CD4-positive, alpha-beta T cell treated with Interleukin-17A for 4 hours (primary cell): ENCODE results near the gene ITPK1.

Experiments
- DNase-seq: peaks from one replicate; pipeline ENCODE4 v3.0.0-alpha.2; 2020; ENCODE audit warnings: mixed read lengths

The ITPK1 gene

DNA sequence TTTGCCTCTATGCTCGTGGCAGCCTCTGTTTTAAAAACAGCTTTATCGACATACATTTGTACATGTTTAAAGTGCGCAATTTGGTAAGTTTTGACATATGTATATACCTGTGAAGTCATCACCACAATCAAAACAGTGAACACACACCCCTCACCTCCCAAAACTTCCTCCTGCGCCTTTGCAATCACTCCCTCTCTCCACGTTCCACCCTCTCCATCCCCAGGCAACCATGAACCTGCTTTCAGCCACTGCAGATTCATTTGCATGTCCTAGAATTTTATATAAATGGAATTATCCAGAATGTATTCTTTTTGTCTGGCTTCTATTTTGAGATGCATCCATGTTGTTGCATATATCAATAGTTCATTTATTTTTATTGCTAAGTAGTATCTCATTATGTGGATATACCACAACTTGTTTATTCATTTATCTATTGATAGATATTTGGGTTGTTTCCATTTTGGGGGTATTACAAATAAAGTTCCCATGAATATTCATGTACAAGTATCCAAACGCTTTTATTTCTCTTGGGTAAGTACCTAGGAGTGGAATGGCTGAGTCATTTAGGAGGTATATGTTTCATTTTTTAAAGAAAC lies 208.3 kb downstream of the ITPK1 start:
- DNase-seq, result no peak

DNA sequence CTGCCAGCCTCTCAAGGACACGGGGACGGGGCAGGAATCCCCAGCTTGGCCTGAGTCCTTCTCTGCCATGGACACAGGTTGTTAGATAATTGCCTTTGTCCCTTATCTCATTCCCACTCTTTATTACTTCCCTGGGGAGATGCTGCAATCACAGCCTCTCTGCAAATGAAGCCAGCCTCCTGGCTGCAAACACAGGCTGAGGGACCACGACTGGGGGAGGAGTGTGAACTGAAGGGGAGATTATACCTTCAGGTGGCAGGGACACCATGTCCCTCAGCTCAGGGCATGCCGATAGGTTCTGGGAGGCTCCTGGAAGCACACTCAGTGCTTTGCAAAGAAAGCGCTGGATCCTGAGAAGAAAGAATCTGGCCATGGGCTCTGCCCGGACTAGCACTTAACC lies 208.9 kb downstream of the ITPK1 start:
- no peak for DNase-seq

DNA sequence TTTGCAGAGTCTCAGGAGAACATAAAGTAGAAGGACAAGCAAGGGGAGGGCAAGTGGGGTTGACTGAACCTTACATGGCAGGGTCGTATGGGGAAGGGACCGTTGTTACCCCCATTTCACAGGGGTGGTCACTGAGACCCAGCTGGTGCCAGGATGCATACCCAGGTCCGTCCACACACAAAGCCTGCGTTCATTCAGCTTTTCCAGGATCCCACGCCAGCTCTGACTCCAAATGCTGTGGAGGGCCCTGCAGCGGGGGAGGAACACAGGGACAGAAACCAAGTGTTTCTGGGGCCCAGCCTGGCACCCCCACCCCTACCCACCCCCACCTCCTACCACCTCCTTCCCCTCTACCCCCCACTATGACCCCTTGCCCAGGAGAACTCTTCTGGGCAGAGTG lies 209.3 kb downstream of the ITPK1 start:
- no peak for DNase-seq

DNA sequence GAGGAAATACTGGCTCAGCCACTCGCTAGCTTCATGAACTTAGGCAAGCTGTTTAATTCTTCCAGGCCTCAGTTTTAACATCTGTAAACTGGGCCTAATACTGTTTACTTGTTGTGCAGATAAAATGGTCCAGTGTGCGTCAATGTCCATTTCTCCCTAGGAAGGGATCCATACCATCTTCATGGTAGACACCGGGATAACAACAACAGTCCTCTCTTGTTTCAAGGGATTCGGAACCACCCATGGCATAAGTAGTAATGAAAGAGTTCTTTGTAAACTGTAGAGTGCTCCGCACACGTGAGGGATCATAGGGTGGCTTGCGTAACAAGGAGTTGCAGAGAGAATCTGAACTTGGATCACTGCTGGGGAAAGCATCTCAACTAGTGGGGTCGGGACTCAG lies 210.1 kb downstream of the ITPK1 start:
- DNase-seq, result no peak

DNA sequence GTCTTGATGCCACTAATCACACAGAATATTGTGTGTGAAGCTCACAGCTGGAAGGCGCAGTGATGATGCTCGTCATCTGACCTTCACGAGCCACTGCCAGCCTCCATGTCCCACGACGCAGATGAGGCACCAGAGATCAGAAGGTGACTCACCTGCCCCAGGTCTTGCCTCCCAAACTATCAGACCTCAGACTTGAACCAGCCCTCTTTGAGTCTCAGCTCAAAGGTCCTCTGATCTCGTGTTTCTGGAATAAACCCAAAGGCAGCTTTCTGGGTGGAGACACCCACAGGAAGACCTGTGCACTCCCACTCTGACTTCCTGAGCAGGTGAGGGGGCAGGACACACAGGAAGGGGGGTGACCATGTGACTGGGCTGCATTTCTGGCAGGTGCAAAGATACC lies 212.4 kb downstream of the ITPK1 start:
- peak; percentile 44 for DNase-seq

DNA sequence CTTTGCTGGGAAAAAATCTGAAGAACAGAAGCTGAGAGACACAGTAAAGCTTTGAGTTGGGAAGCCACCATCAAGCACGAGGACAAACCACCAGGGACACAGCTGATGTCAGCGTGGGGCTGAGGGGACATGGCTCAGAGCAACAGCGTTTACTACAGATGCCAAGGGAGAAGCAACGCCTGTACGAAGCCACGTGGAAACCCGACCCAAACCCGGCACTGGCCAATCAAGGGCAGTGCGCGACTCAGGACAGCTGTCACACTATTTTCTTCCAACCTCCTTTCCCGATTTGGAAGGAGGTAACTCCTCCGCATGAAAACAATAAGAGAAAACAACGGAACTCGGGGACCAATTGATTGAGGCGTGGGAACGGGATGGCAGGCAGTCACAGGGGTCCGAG lies 213.0 kb downstream of the ITPK1 start:
- no peak for DNase-seq

DNA sequence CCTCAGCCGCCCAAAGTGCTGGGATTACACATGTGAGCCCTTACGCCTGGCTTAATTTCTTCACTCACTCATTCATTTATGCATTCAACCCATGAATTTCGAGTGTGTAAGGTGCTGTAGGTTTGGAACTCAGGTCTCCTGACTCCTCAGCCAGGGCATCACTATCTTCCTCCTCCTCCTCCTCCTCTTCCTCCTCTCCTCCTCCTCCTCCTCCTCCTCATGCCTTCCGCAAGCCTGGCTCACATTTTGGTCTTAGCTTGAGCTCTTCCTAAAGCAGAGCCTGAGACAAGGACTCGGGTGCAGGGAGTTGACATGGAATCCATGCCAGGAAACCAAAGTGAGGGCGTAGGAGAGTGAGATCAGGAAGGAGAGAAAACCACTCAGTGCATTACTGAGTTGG lies 213.5 kb downstream of the ITPK1 start:
- DNase-seq, result no peak

DNA sequence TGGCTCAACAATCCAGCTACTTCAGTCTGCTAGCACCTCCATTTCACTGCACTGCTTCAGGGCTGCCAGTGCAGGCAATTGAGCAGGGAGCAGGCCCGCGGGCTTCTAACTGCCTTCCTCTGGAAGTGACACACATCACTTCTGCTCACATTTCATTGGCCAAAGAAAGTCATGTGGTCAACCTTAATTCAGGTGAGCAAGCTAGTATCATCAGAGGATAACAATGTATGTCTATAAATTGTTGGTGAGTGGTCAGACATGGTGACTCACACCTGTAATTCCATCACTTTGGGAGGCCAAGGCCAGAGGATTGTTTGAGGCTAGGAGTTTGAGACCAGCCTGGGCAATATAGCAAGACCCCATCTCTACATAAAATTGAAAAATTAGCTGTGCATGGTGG lies 215.1 kb downstream of the ITPK1 start:
- no peak for DNase-seq

DNA sequence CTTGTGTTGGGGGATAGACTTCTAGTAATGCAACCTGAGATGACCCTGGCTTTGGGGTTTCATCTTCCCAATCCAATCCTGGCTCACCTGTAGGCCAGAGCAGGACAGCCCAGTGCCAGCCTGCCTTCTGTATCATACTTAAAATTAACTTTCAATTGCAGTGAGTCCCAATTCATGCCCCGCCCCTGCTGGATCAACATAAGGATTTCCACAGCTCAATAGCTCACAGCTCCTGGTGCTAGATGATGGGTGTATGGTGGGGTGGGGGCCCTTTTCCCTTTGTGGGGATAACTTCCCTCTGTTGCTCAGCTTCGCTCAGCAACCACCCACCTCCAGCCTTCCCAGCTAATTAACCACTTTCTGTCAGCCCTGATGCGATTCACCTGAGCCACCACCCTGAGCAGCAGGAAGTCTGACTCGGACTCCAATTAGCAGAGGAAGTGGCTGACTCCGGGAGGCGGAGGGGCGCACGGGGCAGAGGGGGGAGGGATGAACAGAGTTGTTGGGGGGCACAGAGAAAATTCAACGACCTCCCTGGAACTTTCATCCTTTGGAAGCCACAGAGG lies 217.1 kb downstream of the ITPK1 start:
- peak; percentile 19 for DNase-seq

DNA sequence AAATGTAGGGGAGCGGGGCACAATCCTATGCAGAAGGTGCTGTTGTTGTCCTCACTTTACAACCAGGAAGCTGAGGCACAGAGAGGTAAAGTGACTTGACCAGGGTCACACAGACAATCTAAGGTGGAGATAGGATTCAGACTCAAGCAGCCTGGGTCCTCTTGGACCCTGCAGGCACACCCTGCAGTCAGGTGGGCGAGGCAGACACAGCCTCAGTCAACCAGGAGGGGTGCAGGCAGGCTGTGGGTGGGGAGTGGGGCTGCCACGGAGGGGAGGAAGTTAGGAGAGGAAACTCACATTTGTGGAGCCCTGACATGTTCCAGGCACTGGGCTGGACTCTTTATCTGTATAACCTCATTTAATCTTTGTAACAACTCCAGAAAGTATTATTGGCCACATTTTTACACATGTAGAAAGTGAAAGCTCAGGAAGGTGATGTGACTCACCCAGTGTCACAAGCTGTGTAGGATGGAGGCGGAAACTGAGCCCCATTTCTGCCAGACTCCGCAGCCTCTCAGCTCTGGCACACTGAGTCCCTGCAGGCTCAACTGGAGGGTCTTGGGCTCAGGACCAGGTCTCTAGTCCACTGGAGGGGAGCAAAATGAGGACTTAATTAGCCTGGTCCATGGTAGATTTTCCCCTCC lies 217.7 kb downstream of the ITPK1 start:
- peak; percentile 31 for DNase-seq

DNA sequence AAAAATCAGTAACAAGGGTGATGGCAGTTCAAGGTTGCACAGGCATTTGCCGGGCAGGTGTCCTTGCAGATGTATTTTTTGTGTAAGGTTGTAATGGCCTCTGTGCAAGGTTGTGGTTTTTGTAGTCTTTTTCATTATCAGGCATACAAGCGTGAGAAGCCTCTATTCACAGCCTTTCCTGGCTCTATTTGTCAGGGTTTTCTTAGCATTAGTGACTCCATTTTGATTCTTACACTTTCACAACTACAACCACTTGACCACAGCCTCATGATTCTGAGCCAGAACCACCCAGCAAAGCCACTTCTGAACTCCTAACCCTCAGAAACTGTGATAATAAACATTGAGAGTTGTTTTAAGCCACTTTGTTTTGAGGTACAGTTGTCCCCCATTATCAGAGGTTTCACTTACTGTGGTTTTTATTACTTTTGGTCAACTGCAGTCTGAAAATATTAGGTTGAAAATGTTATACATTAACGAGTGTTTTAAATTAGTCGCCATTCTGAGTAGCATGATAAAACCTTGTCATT lies 220.3 kb downstream of the ITPK1 start:
- no peak for DNase-seq

DNA sequence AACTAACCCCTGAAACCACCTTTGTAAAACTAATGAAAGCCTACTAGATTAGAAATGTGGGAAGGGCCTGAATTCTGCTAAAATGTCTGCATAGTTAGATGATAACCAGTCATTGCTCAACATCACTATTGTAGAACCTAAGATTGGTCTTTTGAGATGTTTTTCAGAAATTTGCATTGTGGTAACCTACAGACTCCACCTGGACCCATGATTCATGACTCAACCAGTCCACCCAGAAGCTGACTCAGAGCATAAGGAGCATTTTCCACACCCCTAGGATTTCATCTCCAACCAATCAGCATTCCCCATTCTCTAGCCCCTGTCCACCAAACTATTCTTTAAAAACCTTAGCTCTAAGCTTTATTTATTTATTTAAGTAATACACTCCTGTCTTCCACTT lies 223.1 kb downstream of the ITPK1 start:
- DNase-seq, result no peak

DNA sequence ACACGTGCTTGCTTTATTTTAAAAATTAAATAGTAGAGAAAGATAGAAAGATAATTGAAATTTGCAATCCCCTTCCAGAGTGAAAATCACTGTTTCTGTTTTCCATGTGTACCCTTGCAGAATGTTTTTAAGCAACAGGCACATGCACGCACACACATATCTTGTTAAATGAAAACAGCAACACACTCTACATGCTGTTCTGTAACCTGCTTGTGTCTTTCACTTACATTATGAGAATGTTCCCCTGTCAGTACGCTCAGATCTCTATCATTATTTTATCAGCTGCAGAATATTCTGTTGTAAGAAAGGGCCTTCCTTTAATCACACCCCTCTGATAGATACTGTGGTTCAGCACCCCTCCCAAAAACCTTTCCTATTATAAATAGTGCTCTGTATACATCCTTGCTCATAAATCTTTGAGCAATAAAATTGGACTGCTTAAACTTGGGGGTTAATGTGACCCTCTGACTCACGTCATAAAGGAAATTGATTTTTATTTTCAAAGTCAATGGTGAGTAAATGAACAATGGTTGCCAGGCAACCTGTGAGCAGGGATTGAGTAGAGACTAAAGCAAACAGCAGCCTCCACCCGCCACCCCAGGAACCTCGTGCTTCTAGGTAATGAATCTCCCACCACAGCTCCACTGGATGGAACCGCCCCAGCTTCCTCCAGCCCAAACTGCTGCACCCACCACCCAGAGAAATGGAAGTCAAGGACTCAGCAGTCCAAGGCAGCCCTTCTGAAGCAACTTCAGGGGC lies 224.7 kb downstream of the ITPK1 start:
- peak; percentile 10 for DNase-seq

DNA sequence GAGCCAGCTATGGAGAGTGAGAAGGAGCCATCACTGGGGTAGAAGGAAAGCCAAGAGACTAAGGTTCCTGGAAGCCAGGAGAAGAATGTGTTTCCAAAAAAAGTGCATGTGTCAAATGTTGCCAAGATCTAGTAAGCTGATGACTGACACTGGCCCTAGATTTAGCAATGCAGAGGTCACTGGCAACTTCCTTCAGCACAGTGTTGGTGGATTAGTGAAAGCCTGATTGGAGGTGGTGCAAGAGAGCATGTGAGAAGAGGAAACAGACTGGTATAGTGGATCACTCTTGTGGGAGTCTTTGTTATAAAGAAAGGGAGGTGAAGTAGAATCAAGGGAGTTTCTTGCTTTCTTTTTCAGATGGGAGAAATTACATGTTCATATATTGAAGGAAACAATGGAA lies 226.8 kb downstream of the ITPK1 start:
- DNase-seq, result no peak

DNA sequence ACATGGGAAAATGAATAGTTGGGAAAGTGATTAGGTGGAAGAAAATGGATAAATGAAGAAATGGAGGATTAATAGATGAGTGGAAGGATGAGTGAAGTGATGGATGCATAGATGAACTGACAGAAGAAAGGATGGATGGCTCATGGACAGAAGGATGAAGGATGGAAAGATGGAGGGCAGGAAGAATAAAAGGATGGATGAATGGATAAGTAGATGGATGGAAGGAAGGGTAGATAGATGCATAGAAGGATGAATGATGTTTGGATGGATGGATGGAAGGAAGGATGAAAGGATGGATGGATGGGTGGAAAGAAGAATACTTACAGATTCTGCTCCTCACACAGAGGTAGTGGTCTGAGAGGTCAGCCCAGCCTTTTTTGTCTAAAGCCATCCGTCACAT lies 228.6 kb downstream of the ITPK1 start:
- no peak for DNase-seq
